Measurements from ENCODE around the gene EYA4.

Gene EYA4

DNA sequence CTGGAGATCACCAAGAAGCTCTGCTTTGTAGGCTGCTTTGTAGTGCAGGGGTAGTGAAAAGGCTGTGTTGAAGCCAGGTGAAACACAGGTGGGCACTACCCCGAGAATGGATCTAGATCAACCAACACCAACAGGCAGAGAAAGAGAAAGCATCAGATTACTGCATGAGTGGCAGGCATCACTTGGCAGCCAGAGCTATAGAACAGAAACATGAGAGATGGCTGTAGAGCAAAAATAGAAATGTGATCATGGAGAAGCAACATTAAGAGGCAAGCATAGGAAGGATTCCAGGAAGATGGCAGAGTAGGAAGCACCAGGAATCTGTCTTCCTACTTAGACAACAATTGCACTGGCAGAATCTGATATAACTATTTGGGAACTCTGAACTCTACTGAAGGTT is 336.7 kb downstream of the EYA4 start:
- no peak overlapping the region for H3K9ac ChIP-seq (ENCODE audit: low read length)
- H3K4me2 ChIP-seq (ENCODE audit: low read length), result no peak overlapping the region
- no peaks in the 10 kb centered on the region for H3K9me2 ChIP-seq (ENCODE audit: low read depth, low read length)
- no peak overlapping the region for H3K4me3 ChIP-seq (ENCODE audit: low read depth, low read length, poor library complexity, severe bottlenecking)
- no peaks in the 10 kb centered on the region for H4K20me1 ChIP-seq (ENCODE audit: insufficient read depth, low read length)
- no peaks in the 10 kb centered on the region for H3K79me2 ChIP-seq (ENCODE audit: insufficient read depth, low read length)
- TF ChIP-seq EZH2 (IDR thresholded peaks at IDR 0.05; ENCODE audit: borderline replicate concordance, low read length), result no peak
- TF ChIP-seq, protein P1, sequence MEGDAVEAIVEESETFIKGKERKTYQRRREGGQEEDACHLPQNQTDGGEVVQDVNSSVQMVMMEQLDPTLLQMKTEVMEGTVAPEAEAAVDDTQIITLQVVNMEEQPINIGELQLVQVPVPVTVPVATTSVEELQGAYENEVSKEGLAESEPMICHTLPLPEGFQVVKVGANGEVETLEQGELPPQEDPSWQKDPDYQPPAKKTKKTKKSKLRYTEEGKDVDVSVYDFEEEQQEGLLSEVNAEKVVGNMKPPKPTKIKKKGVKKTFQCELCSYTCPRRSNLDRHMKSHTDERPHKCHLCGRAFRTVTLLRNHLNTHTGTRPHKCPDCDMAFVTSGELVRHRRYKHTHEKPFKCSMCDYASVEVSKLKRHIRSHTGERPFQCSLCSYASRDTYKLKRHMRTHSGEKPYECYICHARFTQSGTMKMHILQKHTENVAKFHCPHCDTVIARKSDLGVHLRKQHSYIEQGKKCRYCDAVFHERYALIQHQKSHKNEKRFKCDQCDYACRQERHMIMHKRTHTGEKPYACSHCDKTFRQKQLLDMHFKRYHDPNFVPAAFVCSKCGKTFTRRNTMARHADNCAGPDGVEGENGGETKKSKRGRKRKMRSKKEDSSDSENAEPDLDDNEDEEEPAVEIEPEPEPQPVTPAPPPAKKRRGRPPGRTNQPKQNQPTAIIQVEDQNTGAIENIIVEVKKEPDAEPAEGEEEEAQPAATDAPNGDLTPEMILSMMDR (IDR thresholded peaks at IDR 0.05; ENCODE audit: low read length), result no peak
- no peaks in the 10 kb centered on the region for H3K9me3 ChIP-seq (ENCODE audit: low read length)
- H2AFZ ChIP-seq (ENCODE audit: low read length), result no peak overlapping the region
- no peaks in the 10 kb centered on the region for H3K27me3 ChIP-seq (ENCODE audit: insufficient read depth, low read length)
- H3K4me1 ChIP-seq (ENCODE audit: insufficient read depth, low read length, severe bottlenecking), result no peaks in the 10 kb centered on the region
- no peak overlapping the region for H3K27ac ChIP-seq (ENCODE audit: low read depth, low read length, poor library complexity, severe bottlenecking)
- no peaks in the 10 kb centered on the region for H3K36me3 ChIP-seq (ENCODE audit: insufficient read depth, low read length)
- H3F3A ChIP-seq (ENCODE audit: insufficient read depth, low read length), result no peaks in the 10 kb centered on the region
